ENCODE measurements around the gene ZFYVE27.

The ZFYVE27 gene

DNA sequence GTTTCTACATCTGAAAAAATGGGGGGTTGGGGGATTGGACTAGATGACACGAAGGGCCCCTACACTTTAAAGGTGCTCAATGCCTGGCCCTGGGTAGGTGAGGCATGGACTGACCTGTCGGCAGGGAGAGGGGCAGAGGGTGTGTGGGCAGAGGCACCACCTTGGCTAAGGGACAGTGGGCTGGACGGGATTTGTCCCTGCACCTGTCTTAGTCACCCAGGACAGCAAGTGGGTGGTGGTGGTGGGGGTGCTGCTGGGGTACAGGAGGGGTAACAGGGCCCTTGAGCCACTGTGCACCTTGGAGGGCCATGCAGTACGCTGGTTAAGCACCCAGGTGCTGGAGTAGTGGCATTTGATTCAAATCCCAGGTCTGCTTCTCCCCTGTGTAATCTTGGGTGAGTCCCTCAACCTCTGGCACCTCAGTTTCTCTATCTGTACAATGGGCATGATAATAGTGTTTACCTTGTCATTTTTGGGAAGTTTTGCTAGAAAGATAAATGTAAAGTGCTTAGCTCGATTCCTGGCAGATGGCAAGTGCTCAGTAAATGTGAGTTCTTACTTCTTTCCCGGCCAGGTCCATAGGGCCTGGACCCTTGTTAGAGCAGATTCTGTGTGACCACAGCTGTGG is 53.0 kb downstream of the ZFYVE27 start:
- DNase-seq (ENCODE audit: low read depth in 2 of 2) = no peak

DNA sequence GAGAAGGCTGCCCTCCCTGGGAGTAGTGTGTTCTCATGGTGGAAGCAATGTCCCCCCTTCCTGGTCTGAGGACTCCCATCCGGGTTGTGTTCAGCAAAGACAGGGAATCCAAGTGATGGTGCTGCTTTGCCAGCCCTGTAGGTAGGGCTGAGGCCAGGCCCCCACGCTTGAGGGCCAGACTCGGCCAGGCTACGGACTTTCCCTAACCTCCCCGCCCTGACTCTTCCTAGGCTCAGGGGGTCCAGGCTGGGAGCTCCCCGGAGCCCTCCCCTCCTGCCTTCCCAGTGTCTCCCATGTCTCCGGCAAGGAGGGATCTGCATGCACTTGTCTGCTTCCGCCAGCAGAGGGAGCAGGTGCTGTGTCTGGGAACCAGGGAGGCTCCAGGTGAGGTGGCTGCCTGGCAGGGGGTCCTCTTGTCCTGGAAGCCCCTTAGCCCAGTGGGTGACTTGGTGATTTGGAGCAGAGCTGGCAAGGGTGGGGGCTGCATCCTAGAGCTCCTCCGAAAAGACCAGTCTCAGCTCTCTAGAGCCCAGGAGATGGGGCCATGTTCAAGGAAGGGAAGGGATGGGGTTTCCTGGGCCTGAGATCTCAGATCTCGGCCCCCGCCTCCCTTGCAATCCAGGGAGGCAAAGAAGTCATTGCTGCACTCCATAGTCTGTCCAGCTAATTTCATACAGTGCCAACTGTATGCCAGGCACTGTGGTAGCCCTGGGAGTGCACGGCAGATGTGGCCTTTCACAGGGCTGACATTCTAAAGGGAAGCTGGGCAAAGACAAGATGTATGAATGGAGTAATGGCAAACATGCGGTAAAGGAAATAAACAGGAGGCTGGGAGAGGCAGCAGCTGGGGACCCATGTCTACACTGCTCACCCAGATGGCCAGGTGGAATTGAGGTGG is 55.1 kb downstream of the ZFYVE27 start:
- DNase-seq (ENCODE audit: low read depth in 2 of 2) = peak; percentile 38 to 50

DNA sequence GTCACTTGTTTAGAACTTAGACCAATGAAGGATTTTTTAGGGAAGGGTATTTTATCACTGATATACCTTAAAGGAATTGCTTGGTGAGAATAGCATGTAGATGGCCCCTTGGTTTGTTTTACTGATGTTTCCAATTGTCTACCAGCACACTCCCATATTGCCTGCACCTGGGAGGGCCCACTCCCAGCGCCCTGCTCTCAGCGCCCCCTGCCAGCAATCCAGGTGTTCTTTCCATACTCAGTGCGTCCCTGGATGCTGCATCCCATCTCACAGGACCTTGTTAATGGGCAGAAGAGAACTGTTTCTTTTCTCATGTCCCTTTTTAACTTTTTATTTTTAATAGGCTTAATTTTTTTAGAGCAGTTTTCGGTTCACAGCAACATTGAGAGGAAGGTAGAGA is 59.0 kb downstream of the ZFYVE27 start:
- DNase-seq (ENCODE audit: low read depth in 2 of 2) = no peak

DNA sequence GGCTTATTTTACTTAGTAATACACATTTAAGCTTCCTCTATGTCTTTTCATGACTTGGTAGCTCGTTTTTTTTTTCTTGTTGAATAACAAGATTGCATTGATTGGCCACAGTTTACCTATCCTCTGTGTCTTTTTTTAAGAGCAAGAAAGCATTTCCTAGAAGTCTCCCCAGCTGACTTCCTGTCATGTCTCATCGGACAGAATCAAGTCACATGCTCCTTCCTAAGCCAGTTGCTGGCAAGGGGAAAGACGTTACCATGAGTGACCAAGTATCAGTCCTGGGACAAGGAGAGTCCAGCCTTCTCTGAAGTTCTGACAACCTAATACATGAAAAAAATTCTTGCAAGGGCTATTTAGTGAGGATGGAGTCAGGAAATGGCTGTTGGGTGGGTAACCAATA is 59.7 kb downstream of the ZFYVE27 start:
- DNase-seq (ENCODE audit: low read depth in 2 of 2) = no peak

DNA sequence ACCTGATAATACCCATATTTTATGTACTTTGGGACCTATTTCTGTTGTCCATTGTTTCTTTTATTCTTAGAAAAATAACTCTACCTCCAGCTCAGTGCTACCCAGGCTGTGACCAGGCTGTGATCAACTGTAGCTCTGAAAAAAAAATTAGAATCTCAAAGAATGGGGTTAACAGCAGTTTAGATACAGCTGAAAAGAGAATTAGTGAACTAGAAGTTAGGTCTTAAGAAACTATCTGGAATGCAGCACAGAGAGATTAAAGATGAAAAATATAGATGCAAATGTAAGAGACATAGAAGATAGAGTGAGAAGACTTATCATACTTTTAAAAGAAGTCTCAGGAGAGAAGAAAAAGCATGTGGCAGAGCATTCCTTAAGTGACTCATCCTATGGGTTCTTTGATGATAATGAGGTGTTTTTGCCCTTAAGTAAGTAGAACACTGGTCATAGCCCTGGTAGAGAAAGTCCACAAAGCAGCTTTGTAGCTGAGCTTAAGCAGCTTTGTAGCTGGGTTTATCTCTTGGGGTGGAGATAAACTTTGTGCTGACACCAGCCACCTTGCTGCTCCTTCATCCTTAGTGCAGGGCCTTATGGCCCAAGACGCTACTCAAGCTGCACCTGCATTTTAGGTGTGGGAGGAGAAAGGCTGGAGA is 62.2 kb downstream of the ZFYVE27 start:
- no peak for DNase-seq (ENCODE audit: low read depth in 2 of 2)

DNA sequence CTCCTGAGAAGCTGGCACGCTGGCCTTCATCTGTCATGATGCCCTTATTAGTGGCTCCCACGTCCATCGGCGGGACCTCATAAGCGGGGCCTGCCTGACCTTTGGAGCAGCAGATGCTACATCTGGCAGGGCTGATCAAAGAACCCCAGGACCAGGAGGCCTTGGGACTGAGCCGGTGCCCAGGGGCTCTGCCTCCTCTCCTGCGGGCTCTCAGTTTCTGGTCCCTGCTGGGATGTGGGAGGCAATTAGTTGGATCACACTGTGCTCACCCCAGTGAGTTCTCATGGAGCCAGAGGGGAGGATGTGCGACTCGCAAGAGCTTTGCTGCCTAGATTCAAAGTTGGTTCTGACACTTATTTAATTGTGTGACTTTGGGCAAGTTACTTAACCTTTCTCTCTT is 63.5 kb downstream of the ZFYVE27 start:
- no peak for DNase-seq (ENCODE audit: low read depth in 2 of 2)

DNA sequence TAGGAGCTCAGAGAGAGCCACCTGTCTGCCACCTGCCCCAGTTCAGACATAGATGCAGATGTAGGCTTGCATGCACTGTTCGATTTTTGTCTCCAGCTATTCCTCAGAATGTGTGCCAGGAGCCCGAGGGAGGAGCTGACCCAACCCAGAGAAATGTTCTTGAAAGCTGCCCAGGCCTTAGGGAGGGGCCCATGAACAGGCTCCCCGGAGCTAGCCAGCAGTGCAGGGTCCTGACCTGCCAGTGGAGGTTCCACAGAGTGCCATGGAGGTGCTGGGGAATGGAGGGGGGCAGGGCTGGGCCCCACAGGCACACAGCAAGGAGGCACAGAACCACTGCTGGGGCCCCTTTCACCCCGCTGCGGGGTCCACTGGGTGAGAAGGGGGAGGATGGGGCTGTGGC is 64.5 kb downstream of the ZFYVE27 start:
- DNase-seq (ENCODE audit: low read depth in 2 of 2) = no peak

DNA sequence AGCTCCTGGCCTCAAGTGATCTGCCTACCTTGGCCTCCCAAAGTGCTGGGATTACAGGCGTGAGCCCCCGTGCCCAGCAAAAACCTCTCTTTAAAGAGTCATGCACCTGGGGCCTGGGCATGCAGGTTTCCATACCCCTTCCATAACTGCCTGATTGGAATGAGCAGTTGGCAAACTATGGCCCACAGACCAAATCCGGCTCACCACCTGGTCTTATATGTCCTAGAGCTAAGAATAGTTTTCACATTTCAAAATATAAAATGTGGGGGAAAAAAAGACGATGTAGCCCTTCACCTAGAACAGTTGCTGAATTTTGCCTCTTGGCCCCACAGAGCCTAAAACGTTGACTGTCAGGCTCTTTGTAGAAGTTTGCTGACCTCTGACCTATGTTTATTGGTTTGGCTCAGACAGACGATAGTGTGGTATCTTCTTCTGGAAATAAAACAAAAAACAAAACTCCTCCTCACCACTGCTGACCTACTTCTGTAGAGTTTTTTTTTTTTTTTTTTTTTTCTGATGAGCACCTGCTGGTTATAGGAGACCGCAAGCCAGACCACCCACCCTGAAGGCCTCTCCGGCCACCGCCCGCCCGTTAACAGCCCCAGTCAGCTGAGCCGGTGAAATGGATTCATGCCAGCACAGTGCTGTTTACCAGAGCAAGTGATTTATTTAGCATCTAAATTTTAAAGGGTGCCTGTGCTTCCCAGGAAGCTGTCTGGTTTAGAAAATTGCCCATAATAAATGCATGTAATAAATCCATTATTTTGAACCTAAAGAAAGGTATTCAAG is 68.4 kb downstream of the ZFYVE27 start:
- DNase-seq (ENCODE audit: low read depth in 2 of 2) = no peak

DNA sequence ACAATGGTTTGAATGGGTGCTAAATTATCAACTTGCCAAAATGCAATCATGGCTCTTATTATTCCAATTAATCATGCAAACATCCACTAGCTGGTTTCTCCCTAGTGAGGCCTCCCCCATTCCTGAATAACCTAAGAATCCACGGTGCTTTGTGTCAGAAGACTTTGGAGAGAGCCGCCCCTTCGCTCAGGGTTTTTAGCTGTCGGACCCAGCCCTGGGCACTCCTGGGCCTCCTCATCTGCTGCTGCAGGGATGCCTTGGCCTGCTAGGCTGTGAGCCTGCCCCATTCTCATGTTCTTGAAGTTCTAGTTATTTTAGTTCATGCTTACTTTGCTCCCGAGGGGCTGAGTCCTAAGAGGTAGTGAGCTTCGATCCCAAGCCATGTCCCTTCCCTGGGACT is 69.0 kb downstream of the ZFYVE27 start:
- no peak for DNase-seq (ENCODE audit: low read depth in 2 of 2)

DNA sequence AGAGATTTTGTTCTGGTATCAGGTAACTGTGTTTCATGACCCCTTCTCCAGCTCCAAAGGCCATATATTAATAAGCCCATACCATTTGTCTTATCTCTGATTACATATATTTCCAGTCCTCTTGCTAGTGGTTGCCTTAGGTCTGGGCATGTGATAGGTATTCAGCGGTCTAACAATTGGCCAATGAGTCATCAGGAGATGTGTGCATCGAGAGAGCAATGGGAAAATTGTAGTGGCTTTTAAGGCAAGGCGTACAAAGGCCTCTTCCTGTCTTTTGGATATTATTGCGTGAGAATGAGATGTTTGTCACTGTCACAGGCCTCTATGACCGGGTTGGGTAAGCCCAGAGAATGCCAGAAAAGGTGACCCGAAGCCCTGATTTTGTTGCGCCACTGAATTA is 73.5 kb downstream of the ZFYVE27 start:
- no peak for DNase-seq (ENCODE audit: low read depth in 2 of 2)
